Stimulated activated naive CD8-positive, alpha-beta T cell treated with anti-CD3 and anti-CD28 coated beads, Interleukin-15, Interleukin-2, amounts not matched to agents 100 ng/mL and 50 ng/mL, for 24 hours (primary cell): Measurements from ENCODE around the gene GOLT1A.

Experiments
- H3K27ac Mint-ChIP-seq: one replicate; pipeline ENCODE4 v1.8.0; 2021; ENCODE audit warnings: mild to moderate bottlenecking, mixed read lengths
- H3K27me3 Mint-ChIP-seq: one replicate; pipeline ENCODE4 v1.8.0; 2021; ENCODE audit warnings: mixed read lengths
- H3K36me3 Mint-ChIP-seq: one replicate; pipeline ENCODE4 v1.8.0; 2021; ENCODE audit warnings: low read depth, mixed read lengths
- H3K4me1 Mint-ChIP-seq: one replicate; pipeline ENCODE4 v1.8.0; 2021; ENCODE audit warnings: low read depth, mixed read lengths
- H3K4me3 Mint-ChIP-seq: one replicate; pipeline ENCODE4 v1.8.0; 2021; ENCODE audit warnings: mild to moderate bottlenecking, mixed read lengths
- H3K9me3 Mint-ChIP-seq: one replicate; pipeline ENCODE4 v1.8.0; 2021; ENCODE audit warnings: mixed read lengths

GOLT1A gene

DNA sequence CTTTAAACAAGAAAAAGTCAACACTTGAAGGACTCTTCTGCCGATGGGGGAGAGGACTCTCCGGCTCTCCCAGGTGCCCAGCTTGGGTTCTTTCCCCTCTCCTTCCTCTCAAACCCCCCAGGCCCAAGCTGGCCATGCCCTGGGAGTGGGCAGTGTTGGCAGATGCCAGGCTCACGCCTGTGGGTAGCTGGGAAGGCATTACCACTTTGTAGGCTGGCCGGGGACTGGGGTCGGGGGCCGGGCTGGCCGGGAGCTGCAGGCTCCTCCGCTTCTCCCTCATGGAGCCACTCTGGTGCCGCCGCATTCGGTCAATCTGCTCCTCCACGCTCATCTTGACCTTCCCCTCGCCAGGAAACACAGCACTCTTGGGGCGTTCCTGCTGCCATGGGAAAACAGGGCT lies 16.4 kb upstream of the GOLT1A start:
- H3K4me1 Mint-ChIP-seq, result no peaks in the 10 kb centered on the region
- no peaks in the 10 kb centered on the region for H3K9me3 Mint-ChIP-seq
- H3K4me3 Mint-ChIP-seq, result no peak overlapping the region
- no peak overlapping the region for H3K27ac Mint-ChIP-seq
- no peaks in the 10 kb centered on the region for H3K27me3 Mint-ChIP-seq
- no peaks in the 10 kb centered on the region for H3K36me3 Mint-ChIP-seq

GRCh38 chr1:204228896-204229295 lies 15.1 kb upstream of the GOLT1A start:
- H3K27ac Mint-ChIP-seq, result no peak overlapping the region
- no peaks in the 10 kb centered on the region for H3K4me1 Mint-ChIP-seq
- no peak overlapping the region for H3K4me3 Mint-ChIP-seq
- H3K9me3 Mint-ChIP-seq, result no peaks in the 10 kb centered on the region
- H3K27me3 Mint-ChIP-seq, result no peaks in the 10 kb centered on the region
- no peaks in the 10 kb centered on the region for H3K36me3 Mint-ChIP-seq

DNA sequence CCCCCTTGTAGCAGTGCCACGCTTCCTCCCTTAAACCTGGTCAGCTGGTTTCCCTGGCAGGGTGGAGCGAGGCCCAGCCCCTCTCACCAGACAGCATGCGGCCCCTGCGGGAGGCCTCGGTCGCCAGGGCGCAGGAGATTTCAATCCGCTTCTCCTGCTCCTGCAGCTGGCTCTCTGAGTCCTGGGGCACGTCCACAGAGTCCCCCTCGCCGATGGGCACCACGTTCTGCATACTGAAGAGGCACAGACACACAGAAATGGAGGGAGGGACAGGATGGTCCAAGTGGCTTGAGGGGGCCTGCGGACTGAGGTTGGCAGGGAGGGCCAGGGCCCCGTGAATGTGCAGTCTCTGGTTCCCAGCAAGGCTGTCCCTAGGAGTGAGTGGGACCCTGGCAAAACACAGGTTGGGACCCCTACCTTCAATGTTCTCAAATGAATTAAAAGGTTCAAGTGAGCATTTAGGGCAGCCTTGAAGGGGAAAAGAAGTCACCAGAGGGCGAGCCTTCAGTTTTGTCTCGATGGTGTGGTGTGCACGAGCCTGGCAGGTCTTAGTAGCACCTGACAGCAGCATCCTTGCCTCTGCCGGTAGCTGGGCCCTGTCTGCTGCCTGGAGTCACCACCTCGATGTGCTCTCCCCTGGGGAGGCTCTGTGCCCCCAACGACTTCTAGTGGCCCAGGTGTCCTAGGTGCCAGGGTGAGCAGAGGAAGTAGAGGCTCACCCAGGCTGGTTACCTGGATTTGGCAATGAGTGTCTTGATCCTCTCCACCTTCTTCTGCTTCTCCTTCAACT lies 14.4 kb upstream of the GOLT1A start:
- no peaks in the 10 kb centered on the region for H3K9me3 Mint-ChIP-seq
- no peaks in the 10 kb centered on the region for H3K27me3 Mint-ChIP-seq
- no peak overlapping the region for H3K4me3 Mint-ChIP-seq
- no peaks in the 10 kb centered on the region for H3K36me3 Mint-ChIP-seq
- H3K27ac Mint-ChIP-seq, result no peak overlapping the region
- no peaks in the 10 kb centered on the region for H3K4me1 Mint-ChIP-seq

GRCh38 chr1:204227351-204227750 lies 13.6 kb upstream of the GOLT1A start:
- Mint-ChIP-seq H3K27me3 (no peaks in the 10 kb centered on the region), H3K9me3 (no peaks in the 10 kb centered on the region), H3K36me3 (no peaks in the 10 kb centered on the region), H3K27ac (no peak overlapping the region), H3K4me3 (no peak overlapping the region), H3K4me1 (no peaks in the 10 kb centered on the region)

DNA sequence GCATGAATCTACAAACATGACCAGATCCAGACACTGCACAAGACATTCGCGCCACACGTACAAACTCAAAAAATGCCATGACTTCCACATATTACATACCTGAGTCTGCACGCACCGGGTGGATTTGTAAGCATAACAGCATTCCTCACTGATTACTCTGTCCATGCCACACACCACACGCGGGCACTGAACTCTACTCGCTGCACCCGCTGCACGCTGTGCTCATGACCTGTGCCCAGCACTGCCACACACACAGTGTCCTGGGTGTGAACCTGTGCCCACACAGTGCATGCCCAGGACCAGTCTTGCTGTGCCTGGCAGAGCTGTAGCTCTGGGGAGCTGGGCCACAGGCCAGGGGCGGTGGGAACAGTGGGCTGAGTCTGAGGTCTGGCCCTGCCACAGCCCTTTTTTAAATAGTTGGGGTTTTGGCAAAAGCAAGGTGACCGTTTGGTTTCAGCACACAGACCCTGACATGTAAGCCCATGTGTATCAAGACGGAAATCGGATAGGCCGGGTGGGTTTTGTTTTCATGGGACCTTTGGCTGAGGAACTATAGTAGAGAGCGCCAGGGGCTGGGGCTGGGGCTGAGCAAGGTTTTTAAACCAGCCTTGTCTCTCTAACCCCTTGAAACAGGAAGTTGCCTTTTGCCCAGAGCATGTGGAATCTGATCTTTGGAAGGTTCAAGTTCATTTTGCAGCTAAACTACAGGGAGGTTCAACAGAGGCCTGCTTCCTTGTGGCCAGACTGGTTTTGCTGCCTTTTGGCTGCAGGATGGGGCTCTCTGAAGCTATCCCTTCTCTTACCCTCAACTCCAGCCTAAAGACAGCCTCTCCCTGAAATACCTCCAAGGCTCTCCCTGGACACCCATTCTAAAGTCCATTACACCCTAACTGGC lies 12.3 kb upstream of the GOLT1A start:
- Mint-ChIP-seq H3K27me3 (no peaks in the 10 kb centered on the region), H3K9me3 (no peaks in the 10 kb centered on the region), H3K36me3 (no peaks in the 10 kb centered on the region), H3K27ac (no peak overlapping the region), H3K4me1 (no peaks in the 10 kb centered on the region), H3K4me3 (no peak overlapping the region)

GRCh38 chr1:204224655-204225054 lies 10.9 kb upstream of the GOLT1A start:
- no peak overlapping the region for H3K27ac Mint-ChIP-seq
- no peak overlapping the region for H3K4me3 Mint-ChIP-seq
- H3K4me1 Mint-ChIP-seq, result no peaks in the 10 kb centered on the region
- no peaks in the 10 kb centered on the region for H3K36me3 Mint-ChIP-seq
- no peaks in the 10 kb centered on the region for H3K27me3 Mint-ChIP-seq
- no peaks in the 10 kb centered on the region for H3K9me3 Mint-ChIP-seq

GRCh38 chr1:204223129-204223860 lies 9.5 kb upstream of the GOLT1A start:
- Mint-ChIP-seq H3K36me3 (no peaks in the 10 kb centered on the region), H3K27me3 (no peaks in the 10 kb centered on the region), H3K9me3 (no peaks in the 10 kb centered on the region), H3K27ac (no peak overlapping the region), H3K4me1 (peaks cover 3% of the 10 kb centered on the region), H3K4me3 (no peak overlapping the region)

DNA sequence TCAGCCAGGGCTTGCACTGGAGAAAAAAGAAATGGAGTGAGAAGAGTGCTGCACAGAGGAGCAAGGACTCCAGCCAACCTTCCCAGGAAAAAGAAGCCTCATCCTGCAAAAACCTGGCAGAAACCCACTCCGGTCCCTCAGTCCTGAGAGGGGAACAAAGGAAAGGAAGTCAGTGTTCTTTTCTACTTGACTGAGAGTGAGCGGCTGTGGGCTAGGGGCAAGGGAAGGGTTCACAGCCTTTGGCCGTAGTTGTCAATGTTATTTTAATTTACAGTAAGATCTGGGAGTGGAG lies 8.9 kb upstream of the GOLT1A start:
- H3K4me1 Mint-ChIP-seq, result peaks cover 3% of the 10 kb centered on the region
- H3K36me3 Mint-ChIP-seq, result no peaks in the 10 kb centered on the region
- no peaks in the 10 kb centered on the region for H3K9me3 Mint-ChIP-seq
- H3K27me3 Mint-ChIP-seq, result no peaks in the 10 kb centered on the region
- no peak overlapping the region for H3K27ac Mint-ChIP-seq
- H3K4me3 Mint-ChIP-seq, result no peak overlapping the region

DNA sequence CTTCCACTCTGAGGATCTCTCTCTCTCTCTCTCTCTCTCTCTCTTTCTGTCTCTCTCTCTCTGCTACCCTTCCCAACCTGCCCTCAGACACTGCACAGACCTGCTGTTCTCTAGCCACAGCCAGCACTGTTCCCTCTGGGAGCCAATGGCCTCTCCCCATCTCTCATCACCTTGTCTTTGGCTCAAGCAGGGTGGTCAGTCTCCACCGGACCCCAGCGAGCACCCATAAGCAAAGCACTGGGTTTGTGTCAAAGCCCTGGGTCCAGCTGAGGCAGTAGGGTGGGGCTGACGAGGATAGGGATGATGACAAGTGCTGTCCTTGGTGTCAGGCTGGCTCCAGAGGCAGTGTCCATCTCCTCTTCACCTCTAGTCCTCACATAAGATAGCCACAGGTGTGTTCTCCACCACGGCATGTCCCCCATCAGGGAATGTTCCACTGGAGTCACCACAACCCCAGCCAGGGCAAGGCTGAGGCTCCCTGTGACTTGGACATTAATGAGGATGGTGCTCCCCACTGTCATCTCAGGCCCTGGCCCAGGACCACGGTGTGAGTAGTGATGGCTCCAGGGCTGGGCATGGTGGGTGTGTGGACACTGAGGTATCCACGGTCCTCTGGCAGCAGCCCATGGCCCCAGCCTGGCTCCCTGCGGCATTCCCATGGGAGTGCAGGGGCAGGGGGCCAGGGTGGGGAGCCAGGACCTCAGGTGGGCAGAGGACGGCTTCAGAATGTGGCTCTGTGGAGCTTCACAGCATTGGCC lies 8.4 kb upstream of the GOLT1A start:
- Mint-ChIP-seq H3K36me3 (no peaks in the 10 kb centered on the region), H3K27me3 (no peaks in the 10 kb centered on the region), H3K4me3 (no peak overlapping the region)

GRCh38 chr1:204221271-204221670 lies 7.5 kb upstream of the GOLT1A start:
- H3K27ac Mint-ChIP-seq, result no peak overlapping the region
- no peaks in the 10 kb centered on the region for H3K36me3 Mint-ChIP-seq
- peaks cover 3% of the 10 kb centered on the region for H3K4me1 Mint-ChIP-seq
- no peak overlapping the region for H3K4me3 Mint-ChIP-seq
- H3K27me3 Mint-ChIP-seq, result no peaks in the 10 kb centered on the region
- H3K9me3 Mint-ChIP-seq, result no peaks in the 10 kb centered on the region

More for the DNA sequence above, 8.4 kb upstream of the GOLT1A start:
- Mint-ChIP-seq H3K4me1 (peaks cover 3% of the 10 kb centered on the region), H3K9me3 (no peaks in the 10 kb centered on the region), H3K27ac (no peak overlapping the region)

- Mint-ChIP-seq H3K4me3 (no peak overlapping the region), H3K36me3 (no peaks in the 10 kb centered on the region), H3K4me1 (peaks cover 3% of the 10 kb centered on the region), H3K27ac (no peak overlapping the region), H3K9me3 (no peaks in the 10 kb centered on the region), H3K27me3 (no peaks in the 10 kb centered on the region)
Measured at GRCh38 chr1:204219971-204220616, 6.3 kb upstream of the GOLT1A start.

- peaks cover 10% of the 10 kb centered on the region for H3K4me1 Mint-ChIP-seq
- no peaks in the 10 kb centered on the region for H3K36me3 Mint-ChIP-seq
- no peaks in the 10 kb centered on the region for H3K27me3 Mint-ChIP-seq
Measured at GRCh38 chr1:204218552-204218951, 4.8 kb upstream of the GOLT1A start.

GRCh38 chr1:204217648-204218000 lies 3.8 kb upstream of the GOLT1A start:
- Mint-ChIP-seq H3K36me3 (no peaks in the 10 kb centered on the region), H3K9me3 (no peaks in the 10 kb centered on the region), H3K4me3 (no peak overlapping the region), H3K27me3 (no peaks in the 10 kb centered on the region), H3K4me1 (peaks cover 10% of the 10 kb centered on the region), H3K27ac (no peak overlapping the region)

More at GRCh38 chr1:204218552-204218951, 4.8 kb upstream of the GOLT1A start:
- Mint-ChIP-seq H3K9me3 (no peaks in the 10 kb centered on the region), H3K4me3 (no peak overlapping the region), H3K27ac (no peak overlapping the region)
